Aorta (tissue), 5 donors: ENCODE measurements around the gene KIF18B. TPM values are rescaled to one million over a fixed set of nuclear protein-coding genes. Genes with fewer than 3 reads are reported as not detected.

ENCODE experiments used
- ATAC-seq: fragments of 200-7000 bp; cut with Tn5 transposase; one replicate; pipeline ENCODE4 v1.9.1; 2022; ENCODE audit warnings: moderate library complexity; ENCODE audit not compliant: low FRiP score
- DNase-seq, 2 donors: peaks; one replicate each; pipeline ENCODE4 v3.0.0-alpha.2; 2020
- H3K27ac ChIP-seq, 2 donors: one replicate each; pipeline ENCODE4 v1.5.1; 2013; ENCODE audit warnings: low read length in 2 of 2, mild to moderate bottlenecking in 2 of 2, moderate library complexity in 2 of 2, control low read depth in 1 of 2, inconsistent platforms in 1 of 2, low read depth in 1 of 2
- H3K27me3 ChIP-seq, 2 donors: one replicate each; pipeline ENCODE4 v1.6.1; 2013; ENCODE audit warnings: control low read depth in 1 of 2, low read length in 1 of 2, mild to moderate bottlenecking in 1 of 2, moderate library complexity in 1 of 2; ENCODE audit not compliant: insufficient read depth in 2 of 2, control insufficient read depth in 1 of 2
- H3K36me3 ChIP-seq, 2 donors: one replicate each; pipeline ENCODE4 v1.6.1; 2013; ENCODE audit warnings: control low read depth in 1 of 2, low read length in 1 of 2, mild to moderate bottlenecking in 1 of 2; ENCODE audit not compliant: insufficient read depth in 2 of 2, control insufficient read depth in 1 of 2
- H3K4me1 ChIP-seq, 2 donors: one replicate each; pipeline ENCODE4 v1.6.1; 2013; ENCODE audit warnings: low read length in 2 of 2, control low read depth in 1 of 2, mild to moderate bottlenecking in 1 of 2, moderate library complexity in 1 of 2; ENCODE audit not compliant: insufficient read depth in 2 of 2, control insufficient read depth in 1 of 2
- H3K4me3 ChIP-seq, 2 donors: one replicate each; pipeline ENCODE4 v1.5.1; 2013; ENCODE audit warnings: low read length in 2 of 2, control low read depth in 1 of 2, mild to moderate bottlenecking in 1 of 2
- H3K9me3 ChIP-seq: one replicate; pipeline ENCODE4 v1.6.1; 2013; ENCODE audit warnings: mild to moderate bottlenecking, low read length; ENCODE audit not compliant: control insufficient read depth
- WGBS, 2 donors: extraction: QIAGEN DNeasy Blood & Tissue Kit; methylation state at CpG; one replicate each; pipeline ENCODE4 v1.1.7; 2013; 5-methylcytosine and 5-hydroxymethylcytosine counted together
- intact Hi-C, 2 donors: fragments of 100-400 bp; cut with DNase I; formaldehyde crosslinking; loops; one replicate each; pipeline versions ENCODE4 v1.14.2 to v1.15.0; 2022
- microRNA-seq, 2 donors: library from miRNA; unstranded; fragments of <30 nt; microRNA quantifications; one replicate each; pipeline ENCODE4 v1.2.0, GENCODE V29; 2020
- polyA plus RNA-seq, 2 donors: library from polyadenylated mRNA; stranded (reverse); fragments of 200-250 nt; gene quantifications; one replicate each; pipeline ENCODE4 v1.2.3, GENCODE V29; 2013
- total RNA-seq, 2 donors: library from RNA; stranded (reverse); fragmentation: NEBNext Ultra II Directional; extraction: Animal tissue kit (Norgen Biotek cat#: 25700); gene quantifications; one replicate each; pipeline ENCODE4 v1.2.1, GENCODE V29; 2021
- donor health status: healthy with polysubstance abuse.
- donor health status: Bipolar disorder and iron deficiency.
- donor health status: DM: no; HTN: no; CAD: no.
- donor health status: DM: no; HTN: no; CAD: no.
- donor health status: DM: yes; HTN: yes; CAD: no.

KIF18B gene
- total and polyA plus RNA-seq, 4 donors, result 0.05 to 1.7 (median 0.16) TPM; not detected in 1

GRCh38 chr17:44875761-44876160 lies 71.8 kb downstream of the KIF18B start:
- H3K4me3 ChIP-seq, result no peak overlapping the region
- WGBS, 2 donors, result 91 to 92% methylated on average over 6 of the region's 6 CpGs
- H3K27me3 ChIP-seq, result no peaks in the 10 kb centered on the region
- intact Hi-C loops, result no loop called here
- H3K4me1 ChIP-seq, result no peaks in the 10 kb centered on the region
- H3K27ac ChIP-seq, result no peak overlapping the region
- no peaks in the 10 kb centered on the region for H3K9me3 ChIP-seq
- DNase-seq (peak in 1 of 2 donors; percentile 41), ATAC-seq (no peak)
- H3K36me3 ChIP-seq, result peaks cover 9 to 18% of the 10 kb centered on the region in 2 donors

Small RNAs within 50 kb of the gene (microRNA-seq; reads per million reads assigned to microRNA genes)
- gene MIR6783, result 0 to 0.60 reads per million in 2 donors

Other genes starting within 250 kb of the KIF18B start
- 10 to 100 TPM in 1 of 2 donors, 1 to 10 TPM in 1; 5.8 to 12.1 TPM for gene DBF4B, start 239.1 kb downstream of the KIF18B start, total RNA-seq
- gene DBF4B, start 239.1 kb downstream of the KIF18B start, polyA plus RNA-seq, result 1 to 10 TPM in 1 of 2 donors, under 1 TPM in 1; 0.88 to 2.4 TPM
- gene ADAM11, start 188.8 kb downstream of the KIF18B start, total RNA-seq, result 1 to 10 TPM in 1 of 2 donors, under 1 TPM in 1; 0.45 to 1.4 TPM
- gene ADAM11, start 188.8 kb downstream of the KIF18B start, polyA plus RNA-seq, result 1 to 10 TPM in 1 of 2 donors, under 1 TPM in 1; 0.38 to 1.6 TPM
- gene GJC1, start 117.5 kb downstream of the KIF18B start, total RNA-seq, result 10 to 100 TPM; 23.8 to 34.3 TPM
- gene GJC1, start 117.5 kb downstream of the KIF18B start, polyA plus RNA-seq, result 1 to 10 TPM; 2.9 to 5.6 TPM
- 1 to 10 TPM in 1 of 2 donors, under 1 TPM in 1; 0.58 to 1.3 TPM for gene HIGD1B, start 99.9 kb downstream of the KIF18B start, total RNA-seq
- not detected for gene HIGD1B, start 99.9 kb downstream of the KIF18B start, polyA plus RNA-seq
- gene EFTUD2, start 48.3 kb downstream of the KIF18B start, total RNA-seq, result 10 to 100 TPM; 64.4 to 78.6 TPM
- 10 to 100 TPM; 17.8 to 37.7 TPM for gene EFTUD2, start 48.3 kb downstream of the KIF18B start, polyA plus RNA-seq
- gene GFAP, start 32.3 kb downstream of the KIF18B start, total RNA-seq, result 10 to 100 TPM in 1 of 2 donors, 1 to 10 TPM in 1; 2.3 to 17.6 TPM
- gene GFAP, start 32.3 kb downstream of the KIF18B start, polyA plus RNA-seq, result 1 to 10 TPM; 1.4 to 7.9 TPM
- gene C1QL1, start 20.5 kb upstream of the KIF18B start, total RNA-seq, result 1 to 10 TPM in 1 of 2 donors, not detected in 1; 1.3 TPM
- gene C1QL1, start 20.5 kb upstream of the KIF18B start, polyA plus RNA-seq, result not detected
- 10 to 100 TPM; 22.7 to 33.1 TPM for gene DCAKD, start 103.9 kb upstream of the KIF18B start, total RNA-seq
- gene DCAKD, start 103.9 kb upstream of the KIF18B start, polyA plus RNA-seq, result 10 to 100 TPM; 14.5 to 20.1 TPM
- 100 to 1,000 TPM; 103 to 104 TPM for gene NMT1, start 113.5 kb upstream of the KIF18B start, total RNA-seq
- gene NMT1, start 113.5 kb upstream of the KIF18B start, polyA plus RNA-seq, result 100 to 1,000 TPM in 1 of 2 donors, 10 to 100 TPM in 1; 33.8 to 124 TPM
- gene PLCD3, start 184.7 kb upstream of the KIF18B start, total RNA-seq, result 10 to 100 TPM; 94.6 to 97.4 TPM
- gene PLCD3, start 184.7 kb upstream of the KIF18B start, polyA plus RNA-seq, result 10 to 100 TPM; 22.8 to 93.8 TPM
- 10 to 100 TPM; 16.1 to 23.4 TPM for gene ACBD4, start 187.9 kb upstream of the KIF18B start, total RNA-seq
- gene ACBD4, start 187.9 kb upstream of the KIF18B start, polyA plus RNA-seq, result 10 to 100 TPM; 68.6 to 69.7 TPM
- gene HEXIM1, start 200.7 kb upstream of the KIF18B start, total RNA-seq, result 10 to 100 TPM; 48.7 to 64.0 TPM
- 10 to 100 TPM; 40.8 to 62.6 TPM for gene HEXIM1, start 200.7 kb upstream of the KIF18B start, polyA plus RNA-seq
- gene HEXIM2, start 214.1 kb upstream of the KIF18B start, total RNA-seq, result 1 to 10 TPM; 2.7 to 6.0 TPM
- gene HEXIM2, start 214.1 kb upstream of the KIF18B start, polyA plus RNA-seq, result 1 to 10 TPM; 4.4 to 10.0 TPM